ENCODE measurements around the gene NTF4. TPM values are rescaled to one million over a fixed set of nuclear protein-coding genes. Genes with fewer than 3 reads are reported as not detected.

NTF4 gene
- total RNA-seq, 1 donor = not detected

GRCh38 chr19:49098795-49099194 lies 34.2 kb upstream of the NTF4 start:
- no peak for TF ChIP-seq CTCF (IDR thresholded peaks at IDR 0.05; ENCODE audit: insufficient read depth, low read depth, low read length)

DNA sequence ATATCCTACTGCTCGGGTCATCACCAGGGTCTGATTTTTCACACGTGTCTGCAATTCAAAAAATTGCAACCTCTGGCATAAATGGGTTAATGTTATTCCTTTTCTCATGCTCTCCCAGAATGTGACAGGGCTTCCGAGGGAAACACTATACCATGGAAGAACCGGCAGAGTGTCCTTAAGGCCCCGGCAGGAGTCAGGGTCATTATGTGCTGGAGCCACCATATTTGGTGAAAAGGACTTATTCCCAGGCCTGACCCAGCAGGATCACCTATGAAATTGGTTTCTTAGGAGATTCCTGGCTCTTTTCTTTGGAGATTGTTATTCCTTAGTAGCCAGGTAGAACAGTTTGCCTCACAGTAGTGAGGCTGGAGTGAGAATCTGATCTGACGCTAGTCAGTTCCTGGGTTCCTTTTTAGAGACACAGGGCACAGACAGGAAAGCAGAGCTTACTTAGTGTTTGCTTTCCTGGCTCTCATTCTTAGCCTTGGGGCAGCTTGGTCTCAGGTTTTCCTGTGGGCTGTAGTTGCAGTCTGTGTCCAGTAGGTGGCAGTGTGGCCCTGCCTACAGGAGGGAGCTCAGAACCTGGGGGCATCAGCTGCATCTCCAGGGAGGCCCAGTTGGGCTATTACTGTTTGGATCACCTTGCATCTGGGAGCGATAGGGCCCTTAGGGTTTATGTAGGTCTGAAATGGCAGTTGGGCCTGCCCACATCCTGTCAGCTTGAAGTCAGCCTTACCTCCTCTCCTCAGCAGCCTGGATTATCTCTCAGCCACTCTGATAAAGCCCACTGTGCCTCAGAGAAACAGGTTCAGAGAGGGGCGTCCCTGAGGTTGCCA lies 33.1 kb upstream of the NTF4 start:
- DNase-seq (ENCODE audit: low read depth) = peak; percentile 71
- peak; percentile 100 for TF ChIP-seq CTCF (IDR thresholded peaks at IDR 0.05; ENCODE audit: insufficient read depth, low read depth, low read length)

More at GRCh38 chr19:49098795-49099194, 34.2 kb upstream of the NTF4 start:
- no peak overlapping the region for H3K4me3 ChIP-seq (ENCODE audit: low read depth, low read length)
- DNase-seq (ENCODE audit: low read depth) = no peak

GRCh38 chr19:49094505-49095482 lies 30.2 kb upstream of the NTF4 start:
- DNase-seq (ENCODE audit: low read depth) = no peak
- no peak for TF ChIP-seq CTCF (IDR thresholded peaks at IDR 0.05; ENCODE audit: insufficient read depth, low read depth, low read length)

More for the DNA sequence above, 33.1 kb upstream of the NTF4 start:
- no peak overlapping the region for H3K4me3 ChIP-seq (ENCODE audit: low read depth, low read length)

GRCh38 chr19:49092686-49093085 lies 28.1 kb upstream of the NTF4 start:
- H3K4me3 ChIP-seq (ENCODE audit: low read depth, low read length) = no peak overlapping the region
- no peak for TF ChIP-seq CTCF (IDR thresholded peaks at IDR 0.05; ENCODE audit: insufficient read depth, low read depth, low read length)
- no peak for DNase-seq (ENCODE audit: low read depth)

More at GRCh38 chr19:49094505-49095482, 30.2 kb upstream of the NTF4 start:
- H3K4me3 ChIP-seq (ENCODE audit: low read depth, low read length) = no peak overlapping the region

DNA sequence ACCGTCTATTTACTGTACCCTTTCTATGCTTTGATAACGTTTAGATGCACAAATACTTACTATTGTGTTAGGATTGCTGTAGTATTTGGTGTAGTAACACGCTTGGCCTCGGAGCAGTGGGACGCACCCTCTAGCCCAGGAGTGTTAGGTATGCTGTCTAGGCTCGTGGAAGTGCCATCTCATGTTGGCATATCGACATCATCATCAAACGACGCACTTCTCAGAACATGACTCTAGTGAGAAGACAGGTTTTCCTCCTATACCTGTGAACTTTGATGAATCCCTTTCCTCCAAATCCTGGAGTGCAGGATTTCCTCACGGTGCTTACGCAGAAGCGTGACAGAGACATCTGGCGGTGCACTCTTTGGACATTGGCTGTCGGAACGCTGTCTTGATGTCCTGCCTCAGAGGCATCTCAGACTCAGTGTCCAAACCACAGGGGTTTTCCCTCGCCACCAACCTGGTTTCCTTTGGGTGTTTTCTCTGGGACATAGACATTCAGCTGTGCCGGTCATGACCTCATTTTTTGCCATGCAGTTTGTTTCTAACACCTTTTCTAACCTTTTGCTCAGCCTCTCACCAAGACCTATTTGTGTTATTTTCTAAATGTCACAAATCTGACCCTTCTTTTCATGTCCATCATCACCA lies 26.9 kb upstream of the NTF4 start:
- no peak for DNase-seq (ENCODE audit: low read depth)
- H3K4me3 ChIP-seq (ENCODE audit: low read depth, low read length) = no peak overlapping the region
- TF ChIP-seq CTCF (IDR thresholded peaks at IDR 0.05; ENCODE audit: insufficient read depth, low read depth, low read length) = no peak

DNA sequence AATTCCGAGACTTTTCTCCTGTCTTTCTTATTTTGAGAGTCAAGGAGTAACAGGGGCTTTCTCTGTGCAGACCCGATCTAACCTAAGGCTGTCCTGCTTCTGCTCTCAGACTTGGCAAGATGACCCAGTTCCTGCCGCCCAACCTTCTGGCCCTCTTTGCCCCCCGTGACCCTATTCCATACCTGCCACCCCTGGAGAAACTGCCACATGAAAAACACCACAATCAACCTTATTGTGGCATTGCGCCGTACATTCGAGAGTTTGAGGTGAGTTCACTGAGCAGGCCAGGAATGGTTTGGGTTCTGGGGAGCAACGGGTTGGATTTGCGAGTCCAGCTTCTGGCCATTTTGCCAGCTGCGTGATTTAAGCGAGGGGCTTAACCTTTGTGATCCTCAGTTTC lies 21.7 kb upstream of the NTF4 start:
- H3K4me3 ChIP-seq (ENCODE audit: low read depth, low read length) = peak overlapping the region; percentile 97
- no peak for TF ChIP-seq CTCF (IDR thresholded peaks at IDR 0.05; ENCODE audit: insufficient read depth, low read depth, low read length)
- no peak for DNase-seq (ENCODE audit: low read depth)
